Stimulated activated CD4-positive, alpha-beta T cell treated with anti-CD3 and anti-CD28 coated beads, TNF-alpha, amount 100 ng/mL, for 1 hour (primary cell): ENCODE data around the gene ARHGAP24.

Experiments
- DNase-seq, 3 donors: peaks; one replicate each; pipeline ENCODE4 v3.0.0-alpha.2; 2020; ENCODE audit warnings: low read depth in 3 of 3, low spot score in 1 of 3

Gene ARHGAP24

GRCh38 chr4:85577307-85577706 lies 102.4 kb downstream of the ARHGAP24 start:
- no peak for DNase-seq

GRCh38 chr4:85579942-85580341 lies 105.0 kb downstream of the ARHGAP24 start:
- no peak for DNase-seq

- no peak for DNase-seq
Measured at GRCh38 chr4:85580489-85580888, 105.5 kb downstream of the ARHGAP24 start.

GRCh38 chr4:85587952-85588351 lies 113.0 kb downstream of the ARHGAP24 start:
- no peak for DNase-seq

- no peak for DNase-seq
Measured at GRCh38 chr4:85591406-85592098, 116.6 kb downstream of the ARHGAP24 start.

GRCh38 chr4:85595098-85595775 lies 120.3 kb downstream of the ARHGAP24 start:
- no peak for DNase-seq

GRCh38 chr4:85595796-85596559 lies 121.0 kb downstream of the ARHGAP24 start:
- DNase-seq, result no peak

GRCh38 chr4:85598936-85599335 lies 124.0 kb downstream of the ARHGAP24 start:
- DNase-seq, result no peak

- no peak for DNase-seq
Measured at GRCh38 chr4:85600501-85600900, 125.6 kb downstream of the ARHGAP24 start.

GRCh38 chr4:85603437-85604336 lies 128.7 kb downstream of the ARHGAP24 start:
- DNase-seq, result no peak

GRCh38 chr4:85606505-85606904 lies 131.6 kb downstream of the ARHGAP24 start:
- DNase-seq, result no peak

GRCh38 chr4:85607624-85608023 lies 132.7 kb downstream of the ARHGAP24 start:
- DNase-seq, result no peak

- no peak for DNase-seq
Measured at GRCh38 chr4:85610450-85610849, 135.5 kb downstream of the ARHGAP24 start.

GRCh38 chr4:85611661-85612060 lies 136.7 kb downstream of the ARHGAP24 start:
- DNase-seq, result no peak

GRCh38 chr4:85613901-85614300 lies 139.0 kb downstream of the ARHGAP24 start:
- DNase-seq, result no peak

GRCh38 chr4:85615952-85616351 lies 141.0 kb downstream of the ARHGAP24 start:
- no peak for DNase-seq

GRCh38 chr4:85617202-85617601 lies 142.3 kb downstream of the ARHGAP24 start:
- DNase-seq, result no peak

GRCh38 chr4:85632981-85633380 lies 158.0 kb downstream of the ARHGAP24 start:
- no peak for DNase-seq

GRCh38 chr4:85637778-85638177 lies 162.8 kb downstream of the ARHGAP24 start:
- no peak for DNase-seq

- no peak for DNase-seq
Measured at GRCh38 chr4:85639946-85640345, 165.0 kb downstream of the ARHGAP24 start.
